Measurements from ENCODE around the gene TBK1.

- TF ChIP-seq CTCF (IDR thresholded peaks at IDR 0.05): no peak
- TF ChIP-seq POLR2A (IDR thresholded peaks at IDR 0.05): no peak
Observed at GRCh38 chr12:64549108-64549507, 97.2 kb downstream of the TBK1 start.
